Breast epithelium (tissue), 4 donors: Measurements from ENCODE around the gene CAB39. TPM values are rescaled to one million over a fixed set of nuclear protein-coding genes. Genes with fewer than 3 reads are reported as not detected.

ENCODE experiments used
- DNase-seq, 2 donors: peaks; one replicate each; pipeline ENCODE4 v3.0.0-alpha.2; 2019; ENCODE audit warnings: low spot score in 2 of 2
- H3K27ac ChIP-seq, 2 donors: fragments of 200-600 bp; sonication (generic) in 1 of 2; one replicate each; pipeline ENCODE4 v1.5.1; 2016 to 2019; ENCODE audit warnings: mild to moderate bottlenecking in 1 of 2
- H3K27me3 ChIP-seq, 2 donors: fragments of 200-600 bp; sonication (generic) in 1 of 2; one replicate each; pipeline versions ENCODE4 v1.5.1 to v1.6.0; 2017 to 2019; ENCODE audit warnings: control low read depth in 1 of 2, mild to moderate bottlenecking in 1 of 2
- H3K36me3 ChIP-seq: fragments of 200-600 bp; one replicate; pipeline ENCODE4 v1.5.1; 2019
- H3K4me1 ChIP-seq, 2 donors: fragments of 200-600 bp; sonication (generic); one replicate each; pipeline ENCODE4 v1.5.1; 2016 to 2019; ENCODE audit warnings: control low read depth in 1 of 2
- H3K4me3 ChIP-seq, 3 donors: fragments of 200-600 bp; sonication (generic); 1 replicate in 2 of 3; 2 replicates in 1 of 3; pipeline ENCODE4 v1.5.1; 2016 to 2019; ENCODE audit warnings: mild to moderate bottlenecking in 3 of 3, moderate library complexity in 2 of 3
- H3K9me3 ChIP-seq, 2 donors: fragments of 200-600 bp; sonication (generic) in 1 of 2; one replicate each; pipeline ENCODE4 v1.5.1; 2016 to 2019; ENCODE audit warnings: control low read depth in 1 of 2
- POLR2A ChIP-seq: fragments of 450-650 bp; IDR thresholded peaks from one replicate; pipeline ENCODE4 v1.6.1; 2016; ENCODE audit warnings: antibody characterized with exemption, mild to moderate bottlenecking, moderate library complexity
- POLR2AphosphoS5 ChIP-seq, 3 donors: sonication (generic); formaldehyde crosslinking; IDR thresholded peaks; one replicate each; pipeline ENCODE4 v1.6.1; 2017; ENCODE audit warnings: antibody characterized with exemption in 3 of 3
- intact Hi-C: fragments of 100-400 bp; cut with DNase I; formaldehyde crosslinking; loops from one replicate; pipeline ENCODE4 v1.15.1; 2023; ENCODE audit warnings: low total_unique reads
- total RNA-seq, 3 donors: library from RNA; depleted of rRNA; stranded (reverse); fragments of >200 nt; gene quantifications; one replicate each; pipeline ENCODE4 v1.1.0, GENCODE V29; 2016
- TF ChIP-seq, protein P1 (sequence below), 3 donors: fragments of 450-650 bp; IDR thresholded peaks; one replicate each; pipeline ENCODE4 v1.5.1; 2016 to 2017; ENCODE audit warnings: antibody characterized with exemption in 3 of 3, mild to moderate bottlenecking in 3 of 3, moderate library complexity in 3 of 3

Gene CAB39
- total RNA-seq, 3 donors from 2014 or later: 79.0 to 85.9 (median 83.4) TPM

GRCh38 chr2:230866756-230867523 lies 154.3 kb downstream of the CAB39 start:
- Histone ChIP-seq H3K4me3 (peak overlapping the region in 1 of 3 donors; percentile 78), H3K9me3 (no peaks in the 10 kb centered on the region), H3K27ac (peak overlapping the region in 1 of 2 donors; percentile 5), H3K27me3 (no peaks in the 10 kb centered on the region), H3K36me3 (no peaks in the 10 kb centered on the region), H3K4me1 (peaks cover 0 to 3% of the 10 kb centered on the region in 2 donors)
- TF ChIP-seq, protein P1, sequence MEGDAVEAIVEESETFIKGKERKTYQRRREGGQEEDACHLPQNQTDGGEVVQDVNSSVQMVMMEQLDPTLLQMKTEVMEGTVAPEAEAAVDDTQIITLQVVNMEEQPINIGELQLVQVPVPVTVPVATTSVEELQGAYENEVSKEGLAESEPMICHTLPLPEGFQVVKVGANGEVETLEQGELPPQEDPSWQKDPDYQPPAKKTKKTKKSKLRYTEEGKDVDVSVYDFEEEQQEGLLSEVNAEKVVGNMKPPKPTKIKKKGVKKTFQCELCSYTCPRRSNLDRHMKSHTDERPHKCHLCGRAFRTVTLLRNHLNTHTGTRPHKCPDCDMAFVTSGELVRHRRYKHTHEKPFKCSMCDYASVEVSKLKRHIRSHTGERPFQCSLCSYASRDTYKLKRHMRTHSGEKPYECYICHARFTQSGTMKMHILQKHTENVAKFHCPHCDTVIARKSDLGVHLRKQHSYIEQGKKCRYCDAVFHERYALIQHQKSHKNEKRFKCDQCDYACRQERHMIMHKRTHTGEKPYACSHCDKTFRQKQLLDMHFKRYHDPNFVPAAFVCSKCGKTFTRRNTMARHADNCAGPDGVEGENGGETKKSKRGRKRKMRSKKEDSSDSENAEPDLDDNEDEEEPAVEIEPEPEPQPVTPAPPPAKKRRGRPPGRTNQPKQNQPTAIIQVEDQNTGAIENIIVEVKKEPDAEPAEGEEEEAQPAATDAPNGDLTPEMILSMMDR (IDR thresholded peaks at IDR 0.05): no peak
- TF ChIP-seq POLR2AphosphoS5 (IDR thresholded peaks at IDR 0.05): no peak
- TF ChIP-seq POLR2A: no peak
- intact Hi-C loops: no loop called here
- DNase-seq: no peak

GRCh38 chr2:230868161-230868946 lies 155.7 kb downstream of the CAB39 start:
- intact Hi-C loops: no loop called here
- no peak overlapping the region for H3K4me3 ChIP-seq
- DNase-seq: no peak
- peaks cover 0 to 3% of the 10 kb centered on the region in 2 donors for H3K4me1 ChIP-seq
- no peaks in the 10 kb centered on the region for H3K27me3 ChIP-seq
- no peak for TF ChIP-seq POLR2A
- TF ChIP-seq POLR2AphosphoS5 (IDR thresholded peaks at IDR 0.05): no peak
- TF ChIP-seq, protein P1 (IDR thresholded peaks at IDR 0.05): no peak
- H3K9me3 ChIP-seq: no peaks in the 10 kb centered on the region
- H3K27ac ChIP-seq: no peak overlapping the region
- H3K36me3 ChIP-seq: no peaks in the 10 kb centered on the region

DNA sequence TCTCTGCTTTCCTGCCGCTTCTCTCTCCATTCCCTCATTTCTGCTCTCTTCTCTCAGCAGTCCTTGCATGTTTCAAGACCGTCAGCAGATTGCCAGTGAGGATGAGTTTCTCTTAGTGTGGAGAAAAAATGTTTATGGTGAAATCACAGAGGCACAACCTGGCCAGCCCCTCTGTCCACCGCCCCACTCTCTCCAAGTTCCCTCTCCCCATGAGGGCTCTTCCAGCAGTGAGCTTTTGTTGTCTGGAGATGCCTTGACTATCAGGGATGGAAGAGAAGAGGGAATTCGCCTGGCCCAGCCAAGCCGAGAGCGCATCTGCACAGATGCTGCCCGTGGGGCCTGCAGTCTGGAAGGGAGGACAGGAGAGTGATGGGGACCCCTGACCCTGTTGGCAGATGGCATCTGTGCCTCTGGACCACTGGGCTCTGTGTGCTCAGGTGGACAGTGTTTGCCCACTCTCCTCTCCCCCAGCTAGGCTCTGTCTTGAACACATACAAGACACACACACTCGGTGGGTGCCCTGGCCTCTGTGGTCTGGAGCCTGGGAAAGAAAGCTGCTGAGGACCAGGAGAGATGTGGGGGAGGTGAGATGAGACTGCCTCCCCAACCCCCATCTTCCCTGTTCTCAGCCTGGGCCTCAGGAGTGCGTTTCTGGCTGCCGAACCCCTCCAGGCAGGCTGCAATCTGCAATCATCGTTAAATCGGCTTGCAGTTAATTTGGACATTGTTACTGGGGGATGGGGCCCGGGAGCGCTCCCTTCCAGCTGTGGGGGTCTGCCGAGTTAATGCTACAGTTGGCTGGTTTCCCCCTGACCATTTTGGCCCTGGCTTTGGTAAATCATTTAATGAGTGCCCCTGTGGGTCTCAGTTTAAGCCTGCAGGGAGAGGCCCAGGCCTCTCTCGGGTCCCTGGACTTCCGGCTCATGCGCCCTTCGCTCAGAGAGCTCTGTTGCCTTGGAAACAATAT lies 156.6 kb downstream of the CAB39 start:
- Histone ChIP-seq H3K4me1 (peaks cover 0 to 3% of the 10 kb centered on the region in 2 donors), H3K4me3 (no peak overlapping the region), H3K27me3 (no peaks in the 10 kb centered on the region), H3K27ac (no peak overlapping the region), H3K36me3 (no peaks in the 10 kb centered on the region), H3K9me3 (no peaks in the 10 kb centered on the region)
- intact Hi-C loops: no loop called here
- no peak for DNase-seq
- TF ChIP-seq, protein P1 (IDR thresholded peaks at IDR 0.05): no peak
- TF ChIP-seq POLR2A (no peak), POLR2AphosphoS5 (IDR thresholded peaks at IDR 0.05) (no peak)

DNA sequence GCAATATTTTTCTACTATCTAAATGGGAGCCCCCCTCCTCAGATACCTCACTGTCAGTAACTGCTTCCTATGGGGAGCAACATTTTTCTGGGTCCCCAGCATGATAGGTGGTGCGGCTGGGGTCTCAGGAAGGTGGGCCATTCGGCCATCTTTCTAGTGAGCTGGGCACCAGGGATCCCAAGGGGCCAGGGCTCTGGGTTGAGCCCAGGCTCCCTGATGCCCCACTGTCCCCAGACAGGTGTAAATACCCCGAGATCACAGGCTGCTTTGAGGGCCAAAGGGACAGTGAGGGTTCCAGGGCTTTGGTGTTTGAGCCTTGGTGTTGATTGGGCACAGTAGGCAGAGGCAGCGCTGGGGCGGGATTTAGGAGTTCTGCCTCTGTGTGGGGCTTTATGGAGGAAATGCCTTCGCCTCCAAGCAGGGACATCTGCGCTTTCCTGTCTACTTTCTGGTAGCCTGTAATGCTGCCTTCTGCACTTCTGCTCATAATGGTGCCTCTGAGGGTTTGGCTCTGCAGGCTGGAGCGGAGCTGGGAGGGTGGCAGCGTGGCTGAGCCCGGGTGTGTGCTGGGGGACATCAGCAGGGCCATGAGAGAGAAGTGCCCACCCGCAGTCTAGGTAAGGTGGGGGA lies 157.4 kb downstream of the CAB39 start:
- TF ChIP-seq, protein P1 (IDR thresholded peaks at IDR 0.05): no peak
- Histone ChIP-seq H3K27me3 (no peaks in the 10 kb centered on the region), H3K36me3 (no peaks in the 10 kb centered on the region), H3K4me3 (no peak overlapping the region), H3K9me3 (no peaks in the 10 kb centered on the region), H3K4me1 (peaks cover 0 to 3% of the 10 kb centered on the region in 2 donors), H3K27ac (no peak overlapping the region)
- no peak for DNase-seq
- intact Hi-C loops: no loop called here

Other genes starting within 250 kb of the CAB39 start
- 10 to 100 TPM; 24.5 to 46.2 (median 36.3) TPM for gene ITM2C, start 152.1 kb downstream of the CAB39 start, total RNA-seq
- gene GPR55, start 212.4 kb downstream of the CAB39 start, total RNA-seq: under 1 TPM in 2 of 3 donors, not detected in 1; 0.16 to 0.44 TPM